ENCODE data around the gene PKD1.
"Not testable (repeated sequence)": the region's sequence is repeated elsewhere in the genome, so short reads cannot be mapped to it uniquely, and the experiment has no call there.

DNA sequence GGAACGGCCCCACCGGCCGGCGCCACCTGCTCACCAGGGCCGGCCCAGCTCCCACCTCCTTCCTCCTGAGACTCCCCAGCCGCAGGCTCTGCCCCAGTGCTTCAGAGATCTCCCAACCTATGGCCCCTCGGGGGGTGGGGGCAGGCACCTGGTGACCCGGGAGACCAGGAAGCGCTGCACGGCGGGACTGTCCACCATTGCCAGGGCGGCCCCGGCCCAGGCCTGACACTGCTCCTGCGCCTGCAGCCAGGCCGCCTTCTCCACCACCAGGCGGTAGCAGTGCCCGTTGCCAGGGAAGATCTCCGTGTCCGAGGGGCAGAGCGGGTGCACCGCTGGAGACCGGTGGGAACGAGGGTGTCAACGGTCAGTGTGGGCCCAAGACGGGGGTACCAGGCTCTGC, 18.4 kb downstream of the PKD1 start:
- TF ChIP-seq POLR2A, CTCF, POLR2AphosphoS5, EP300 (IDR thresholded peaks at IDR 0.05): not testable (repeated sequence)
